ENCODE results near the gene TAB2. TPM values are rescaled to one million over a fixed set of nuclear protein-coding genes. Genes with fewer than 3 reads are reported as not detected.

The TAB2 gene
- total and polyA plus RNA-seq, 2 donors (not counting 1 experiment from before 2014, with no cell fraction given), result 31.6 to 88.5 TPM

- H3K4me1 ChIP-seq (ENCODE audit: control insufficient read depth in 2 of 2, insufficient read depth in 2 of 2, low read length in 2 of 2), result peaks cover 32 to 65% of the 10 kb centered on the region in 2 donors
- ChIA-PET POLR2A (no interaction called here), CTCF (interaction anchor here (1.0 to 1.6 kb wide), 2 partner anchors 94 to 255 kb away, joined by 4 to 6 read pairs; no protein-coding TSS in a partner anchor)
- H3K79me2 ChIP-seq (ENCODE audit: control insufficient read depth, insufficient read depth, low read length), result peaks cover 97% of the 10 kb centered on the region
- peak overlapping the region in 1 of 2 donors; percentile 40 for H3K27ac ChIP-seq (ENCODE audit: low read length in 2 of 2)
- Mint-ChIP-seq H3K27ac (no peak overlapping the region), H3K4me1 (peaks cover 75% of the 10 kb centered on the region), H3K9me3 (ENCODE audit: insufficient read depth) (no peaks in the 10 kb centered on the region), H3K27me3 (no peaks in the 10 kb centered on the region), H3K4me3 (no peak overlapping the region)
- ATAC-seq (ENCODE audit: low read depth) (no peak), DNase-seq (no peak)
- peak overlapping the region in 1 of 5 experiments; percentile 3 for H3K4me3 ChIP-seq (ENCODE audit: control extremely low read depth in 1 of 5, extremely low read depth in 1 of 5, insufficient read depth in 1 of 5, low read depth in 2 of 5, low read length in 4 of 5)
- no peaks in the 10 kb centered on the region for H3K9me3 ChIP-seq (ENCODE audit: control extremely low read depth in 1 of 3, control insufficient read depth in 2 of 3, insufficient read depth in 1 of 3, low read length in 2 of 3)
- H3K36me3 ChIP-seq (replicated peaks in 1 of 2; ENCODE audit: control extremely low read depth in 1 of 2, control insufficient read depth in 1 of 2, extremely low read depth in 1 of 2, insufficient read depth in 2 of 2, low read length in 1 of 2), result no peaks in the 10 kb centered on the region
- H2AFZ ChIP-seq (ENCODE audit: insufficient read depth, low read depth, low read length, poor library complexity, severe bottlenecking), result no peak overlapping the region
- peaks cover 65% of the 10 kb centered on the region for H4K20me1 ChIP-seq (ENCODE audit: control insufficient read depth, insufficient read depth, low read length, poor library complexity, severe bottlenecking)
- TF ChIP-seq EZH2 (IDR thresholded peaks at IDR 0.05; ENCODE audit: borderline replicate concordance, insufficient read depth, low read depth, low read length, poor library complexity, severe bottlenecking), result no peak
- no peak for TF ChIP-seq CTCF (IDR thresholded peaks at IDR 0.05)
- intact Hi-C loops (cut with micrococcal nuclease), result loop anchor here (5.0 kb wide), 1 partner anchor 35 kb away; no protein-coding TSS in a partner anchor
- no peaks in the 10 kb centered on the region for H3K27me3 ChIP-seq (replicated peaks in 1 of 4; ENCODE audit: control extremely low read depth in 1 of 4, control insufficient read depth in 3 of 4, insufficient read depth in 4 of 4, low read length in 3 of 4)
- H3K4me2 ChIP-seq (replicated peaks; ENCODE audit: low read depth, low read length, poor library complexity, severe bottlenecking), result peak overlapping the region; percentile 45
- H3K9ac ChIP-seq (ENCODE audit: low read length), result no peak overlapping the region
- WGBS (ENCODE audit: insufficient coverage), result no CpG with 5 or more reads among the region's 1 CpG
These were observed 19.8 kb downstream of the TAB2 start for GRCh38 chr6:149337320-149337719.

DNA sequence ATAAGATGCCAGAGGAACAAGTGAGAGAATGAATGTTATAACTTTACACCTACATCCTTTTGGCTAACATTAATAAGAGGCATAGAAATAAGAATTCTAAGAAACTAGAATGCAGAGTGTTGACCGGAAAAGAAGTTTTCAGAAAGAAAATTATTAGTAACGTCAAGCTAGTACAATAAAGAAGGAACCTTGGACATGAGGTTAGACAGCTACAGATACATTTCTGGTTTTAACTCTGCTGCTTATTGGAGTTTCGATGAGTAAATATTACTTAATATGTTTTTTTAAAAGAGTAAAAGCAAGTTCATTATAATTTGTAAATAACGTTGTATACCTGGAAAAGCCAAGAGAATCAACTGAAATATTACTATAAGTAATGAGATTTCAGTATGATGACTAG lies 22.7 kb downstream of the TAB2 start:
- Mint-ChIP-seq H3K27me3 (no peaks in the 10 kb centered on the region), H3K9me3 (ENCODE audit: insufficient read depth) (no peaks in the 10 kb centered on the region), H3K27ac (no peak overlapping the region), H3K4me1 (peaks cover 75% of the 10 kb centered on the region), H3K4me3 (no peak overlapping the region)
- H3K27ac ChIP-seq (ENCODE audit: low read length in 2 of 2), result no peak overlapping the region
- no peak overlapping the region for H3K4me3 ChIP-seq (ENCODE audit: control extremely low read depth in 1 of 5, extremely low read depth in 1 of 5, insufficient read depth in 1 of 5, low read depth in 2 of 5, low read length in 4 of 5)
- H2AFZ ChIP-seq (ENCODE audit: insufficient read depth, low read depth, low read length, poor library complexity, severe bottlenecking), result no peak overlapping the region
- no peaks in the 10 kb centered on the region for H3K9me3 ChIP-seq (ENCODE audit: control extremely low read depth in 1 of 3, control insufficient read depth in 2 of 3, insufficient read depth in 1 of 3, low read length in 2 of 3)
- no CpG with 5 or more reads among the region's 4 CpGs for WGBS (ENCODE audit: insufficient coverage)
- ATAC-seq (ENCODE audit: low read depth), result no peak
- no peak for DNase-seq
- ChIA-PET CTCF (no interaction called here), POLR2A (no interaction called here)
- H3K4me1 ChIP-seq (ENCODE audit: control insufficient read depth in 2 of 2, insufficient read depth in 2 of 2, low read length in 2 of 2), result peaks cover 29 to 57% of the 10 kb centered on the region in 2 donors
- H3K79me2 ChIP-seq (ENCODE audit: control insufficient read depth, insufficient read depth, low read length), result peaks cover 95% of the 10 kb centered on the region
- intact Hi-C loops (cut with micrococcal nuclease), result loop anchor here (2.0 kb wide), 1 partner anchor 21 kb away; no protein-coding TSS in a partner anchor
- H3K4me2 ChIP-seq (replicated peaks; ENCODE audit: low read depth, low read length, poor library complexity, severe bottlenecking), result peak overlapping the region; percentile 1
- peaks cover 52% of the 10 kb centered on the region for H4K20me1 ChIP-seq (ENCODE audit: control insufficient read depth, insufficient read depth, low read length, poor library complexity, severe bottlenecking)
- H3K27me3 ChIP-seq (replicated peaks in 1 of 4; ENCODE audit: control extremely low read depth in 1 of 4, control insufficient read depth in 3 of 4, insufficient read depth in 4 of 4, low read length in 3 of 4), result no peaks in the 10 kb centered on the region
- H3K36me3 ChIP-seq (replicated peaks in 1 of 2; ENCODE audit: control extremely low read depth in 1 of 2, control insufficient read depth in 1 of 2, extremely low read depth in 1 of 2, insufficient read depth in 2 of 2, low read length in 1 of 2), result peaks cover 0 to 12% of the 10 kb centered on the region in 2 experiments
- no peak overlapping the region for H3K9ac ChIP-seq (ENCODE audit: low read length)
- no peak for TF ChIP-seq EZH2 (IDR thresholded peaks at IDR 0.05; ENCODE audit: borderline replicate concordance, insufficient read depth, low read depth, low read length, poor library complexity, severe bottlenecking)
- no peak for TF ChIP-seq CTCF (IDR thresholded peaks at IDR 0.05)
